ENCODE results near the gene MN1.

The MN1 gene

DNA sequence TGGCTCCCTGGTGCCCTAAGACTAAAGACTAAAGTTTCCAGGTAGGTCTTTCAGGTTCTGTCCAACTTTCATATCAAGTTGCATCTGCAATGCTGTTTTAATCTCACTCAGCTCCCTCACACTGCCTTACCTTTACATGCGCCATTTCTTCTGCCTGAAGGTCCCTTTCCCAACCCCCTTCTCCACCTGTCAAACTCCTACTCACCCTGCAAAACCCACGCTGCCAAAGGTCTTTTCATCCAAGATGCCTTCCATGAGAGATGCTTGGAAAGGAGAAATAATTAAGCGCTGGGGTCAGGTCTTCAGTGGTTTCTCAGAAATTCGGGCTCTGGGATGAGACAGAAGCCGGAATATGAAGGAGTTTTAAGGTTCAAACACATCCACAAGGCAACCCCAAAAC lies 95.1 kb downstream of the MN1 start:
- H3K9ac ChIP-seq (ENCODE audit: insufficient read length, low read depth): no peak overlapping the region
- DNase-seq (ENCODE audit: low read depth, low spot score): no peak
- H3K9me3 ChIP-seq (ENCODE audit: insufficient read depth, low read length): peaks cover 7% of the 10 kb centered on the region; the same call in 1 of the 2 replicates
- H3K4me3 ChIP-seq (ENCODE audit: insufficient read length, low read depth): no peak overlapping the region
- no peaks in the 10 kb centered on the region for H3K27me3 ChIP-seq (ENCODE audit: insufficient read depth, insufficient read length)
- H3K36me3 ChIP-seq (ENCODE audit: insufficient read depth, insufficient read length, low read length): peaks cover 25% of the 10 kb centered on the region
- no peaks in the 10 kb centered on the region for H3K4me1 ChIP-seq (ENCODE audit: insufficient read depth, insufficient read length)
- no peak for TF ChIP-seq ZNF274 (IDR thresholded peaks at IDR 0.05; ENCODE audit: low read depth, low read length)
- TF ChIP-seq YY1 (IDR thresholded peaks at IDR 0.05; ENCODE audit: insufficient read depth, insufficient read length): no peak
- no peak for TF ChIP-seq SUZ12 (IDR thresholded peaks at IDR 0.05; ENCODE audit: extremely low read depth, insufficient read depth, insufficient read length)

GRCh38 chr22:27705408-27706080 lies 96.0 kb downstream of the MN1 start:
- Histone ChIP-seq H3K4me3 (ENCODE audit: insufficient read length, low read depth) (no peak overlapping the region), H3K4me1 (ENCODE audit: insufficient read depth, insufficient read length) (no peaks in the 10 kb centered on the region), H3K9me3 (ENCODE audit: insufficient read depth, low read length) (peaks cover 7% of the 10 kb centered on the region; the same call in 1 of the 2 replicates), H3K9ac (ENCODE audit: insufficient read length, low read depth) (no peak overlapping the region), H3K36me3 (ENCODE audit: insufficient read depth, insufficient read length, low read length) (peaks cover 25% of the 10 kb centered on the region), H3K27me3 (ENCODE audit: insufficient read depth, insufficient read length) (no peaks in the 10 kb centered on the region)
- no peak for DNase-seq (ENCODE audit: low read depth, low spot score)
- TF ChIP-seq YY1 (IDR thresholded peaks at IDR 0.05; ENCODE audit: insufficient read depth, insufficient read length): no peak
- no peak for TF ChIP-seq ZNF274 (IDR thresholded peaks at IDR 0.05; ENCODE audit: low read depth, low read length)
- no peak for TF ChIP-seq SUZ12 (IDR thresholded peaks at IDR 0.05; ENCODE audit: extremely low read depth, insufficient read depth, insufficient read length)

GRCh38 chr22:27704581-27704980 lies 97.0 kb downstream of the MN1 start:
- H3K9ac ChIP-seq (ENCODE audit: insufficient read length, low read depth): no peak overlapping the region
- DNase-seq (ENCODE audit: low read depth, low spot score): no peak
- H3K9me3 ChIP-seq (ENCODE audit: insufficient read depth, low read length): peaks cover 7% of the 10 kb centered on the region; the same call in 1 of the 2 replicates
- H3K36me3 ChIP-seq (ENCODE audit: insufficient read depth, insufficient read length, low read length): peaks cover 21% of the 10 kb centered on the region
- H3K27me3 ChIP-seq (ENCODE audit: insufficient read depth, insufficient read length): no peaks in the 10 kb centered on the region
- no peak for TF ChIP-seq SUZ12 (IDR thresholded peaks at IDR 0.05; ENCODE audit: extremely low read depth, insufficient read depth, insufficient read length)
- no peak for TF ChIP-seq ZNF274 (IDR thresholded peaks at IDR 0.05; ENCODE audit: low read depth, low read length)
- no peaks in the 10 kb centered on the region for H3K4me1 ChIP-seq (ENCODE audit: insufficient read depth, insufficient read length)
- no peak overlapping the region for H3K4me3 ChIP-seq (ENCODE audit: insufficient read length, low read depth)

DNA sequence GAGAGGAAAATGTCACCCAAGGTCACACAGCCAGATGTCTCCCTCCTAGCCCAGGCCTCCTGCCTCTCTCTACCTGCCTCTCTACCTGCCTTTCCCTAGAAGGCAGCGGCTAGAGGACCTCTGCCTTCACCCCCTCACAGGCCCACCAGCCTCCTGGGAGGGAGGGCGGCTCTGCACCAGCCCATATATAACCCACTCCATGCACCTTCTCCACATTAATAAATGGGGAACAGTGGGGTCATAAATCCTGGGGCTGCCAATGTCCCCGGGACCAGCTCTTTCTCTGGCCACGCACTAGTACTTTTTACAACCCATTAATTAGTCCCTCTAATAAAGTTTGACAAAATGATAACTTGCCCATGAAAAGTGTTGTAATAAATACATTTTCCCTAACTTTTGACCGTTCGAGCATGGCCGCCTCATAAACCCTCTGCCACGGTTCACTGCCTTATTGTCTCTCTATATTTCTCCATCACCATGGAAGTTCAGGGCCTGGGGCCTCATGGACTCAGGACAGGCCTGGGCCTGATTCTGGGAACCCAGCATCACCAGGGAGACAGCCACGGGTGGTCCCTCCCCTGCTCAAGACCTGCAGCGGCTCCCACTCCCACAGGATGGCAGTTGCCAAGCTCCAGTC lies 102.1 kb downstream of the MN1 start:
- Histone ChIP-seq H3K4me1 (ENCODE audit: insufficient read depth, insufficient read length) (no peaks in the 10 kb centered on the region), H3K9ac (ENCODE audit: insufficient read length, low read depth) (no peak overlapping the region), H3K9me3 (ENCODE audit: insufficient read depth, low read length) (peaks cover 22% of the 10 kb centered on the region; the same call in 1 of the 2 replicates), H3K27me3 (ENCODE audit: insufficient read depth, insufficient read length) (no peaks in the 10 kb centered on the region), H3K4me3 (ENCODE audit: insufficient read length, low read depth) (no peak overlapping the region), H3K36me3 (ENCODE audit: insufficient read depth, insufficient read length, low read length) (peaks cover 22% of the 10 kb centered on the region)
- TF ChIP-seq YY1 (IDR thresholded peaks at IDR 0.05; ENCODE audit: insufficient read depth, insufficient read length) (no peak), SUZ12 (IDR thresholded peaks at IDR 0.05; ENCODE audit: extremely low read depth, insufficient read depth, insufficient read length) (no peak), ZNF274 (IDR thresholded peaks at IDR 0.05; ENCODE audit: low read depth, low read length) (no peak)
- DNase-seq (ENCODE audit: low read depth, low spot score): no peak

DNA sequence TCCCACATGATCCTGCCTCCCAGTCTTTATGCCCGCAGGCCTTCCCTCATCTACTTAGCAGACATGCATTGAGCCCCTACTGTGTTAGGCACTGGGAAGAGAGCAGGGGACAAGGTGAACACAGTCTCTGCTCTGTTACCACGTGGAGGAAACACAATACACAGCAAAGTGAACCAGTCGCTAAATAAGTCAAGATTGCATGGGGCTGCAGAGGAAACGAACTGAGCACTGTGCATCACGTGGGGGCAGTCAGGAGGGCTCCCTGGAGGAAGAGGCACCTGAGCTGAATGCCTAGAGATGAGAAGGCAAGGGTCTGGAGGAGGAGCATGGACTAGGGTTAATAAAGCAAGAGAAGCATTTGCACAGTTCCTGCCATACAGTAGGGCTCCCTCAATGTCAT lies 102.7 kb downstream of the MN1 start:
- TF ChIP-seq YY1 (IDR thresholded peaks at IDR 0.05; ENCODE audit: insufficient read depth, insufficient read length): no peak
- no peak for TF ChIP-seq ZNF274 (IDR thresholded peaks at IDR 0.05; ENCODE audit: low read depth, low read length)
- TF ChIP-seq SUZ12 (IDR thresholded peaks at IDR 0.05; ENCODE audit: extremely low read depth, insufficient read depth, insufficient read length): no peak
- Histone ChIP-seq H3K4me3 (ENCODE audit: insufficient read length, low read depth) (no peak overlapping the region), H3K27me3 (ENCODE audit: insufficient read depth, insufficient read length) (no peaks in the 10 kb centered on the region), H3K9me3 (ENCODE audit: insufficient read depth, low read length) (peaks cover 22% of the 10 kb centered on the region; the same call in 1 of the 2 replicates), H3K36me3 (ENCODE audit: insufficient read depth, insufficient read length, low read length) (peaks cover 23% of the 10 kb centered on the region), H3K4me1 (ENCODE audit: insufficient read depth, insufficient read length) (no peaks in the 10 kb centered on the region), H3K9ac (ENCODE audit: insufficient read length, low read depth) (no peak overlapping the region)
- no peak for DNase-seq (ENCODE audit: low read depth, low spot score)
